ENCODE results near the gene PMEPA1.

GRCh38 chr20:57605878-57606277 is 103.9 kb downstream of the PMEPA1 start:
- TF ChIP-seq CTCF (IDR thresholded peaks at IDR 0.05) (no peak), POLR2AphosphoS5 (IDR thresholded peaks at IDR 0.05) (no peak), POLR2A (IDR thresholded peaks at IDR 0.05) (no peak)
